HCT116 (cell line): Measurements from ENCODE around the gene ACACB. TPM values are rescaled to one million over a fixed set of nuclear protein-coding genes. Genes with fewer than 3 reads are reported as not detected.

ENCODE experiments used
- ATAC-seq: fragments of 200-7000 bp; cut with Tn5 transposase; 2 replicates; pipeline ENCODE4 v1.9.1; 2020; ENCODE audit warnings: mild to moderate bottlenecking, moderate library complexity
- BruUV-seq: library from RNA; stranded (reverse); fragments of 400-500 nt; replicated peaks from 2 replicates; lab custom pipeline; 2021; lab: Mats Ljungman, UMichigan
- CTCF ChIA-PET: fragments of 300-600 bp; sonication (Branson Sonifier 250); formaldehyde crosslinking; loops from one replicate; lab custom pipeline; 2021; ENCODE audit warnings: antibody characterized with exemption; lab: Charles Lee
- POLR2A ChIA-PET: fragments of 300-600, 350-600 bp; sonication (Branson Sonifier 250); formaldehyde crosslinking; loops from one replicate; lab custom pipeline; 2021; ENCODE audit warnings: antibody characterized with exemption; lab: Charles Lee
- RAD21 ChIA-PET, 2 experiments: fragments of 300-600 bp; sonication (Branson Sonifier 250); formaldehyde crosslinking; loops; one replicate each; lab custom pipeline; 2023; ENCODE audit warnings: low total read pairs in 2 of 2; ENCODE audit not compliant: uncharacterized antibody in 2 of 2, unreplicated experiment in 2 of 2, low non-redundant PET in 1 of 2; lab: Charles Lee
- DNase-seq: peaks from one replicate; pipeline ENCODE4 v3.0.0-alpha.2; 2010; ENCODE audit warnings: low read depth, low spot score
- H2AFZ ChIP-seq: fragments of 200-600 bp; shearing (Covaris generic), sonication (generic); 2 replicates; pipeline ENCODE4 v1.6.1; 2017; ENCODE audit warnings: low read depth, mixed run types, mixed read lengths, antibody characterized with exemption, low read length; ENCODE audit not compliant: poor library complexity, severe bottlenecking
- H3K27ac ChIP-seq: 2 replicates; pipeline ENCODE4 v1.5.1; 2012; ENCODE audit warnings: low read depth, low read length
- H3K27me3 ChIP-seq: fragments of 200-600 bp; sonication (generic); 2 replicates; pipeline ENCODE4 v1.6.1; 2016; ENCODE audit warnings: mixed run types, low read length, mixed read lengths; ENCODE audit not compliant: insufficient read depth
- H3K36me3 ChIP-seq, 2 experiments: fragments of 200-500 bp in 1 of 2; fragments of 200-600 bp in 1 of 2; sonication (Bioruptor generic) in 1 of 2; sonication (generic) in 1 of 2; 2 replicates each; pipeline versions ENCODE4 v1.5.1 to v1.6.1; 2014 to 2016; ENCODE audit warnings: low read length in 2 of 2, inconsistent platforms in 1 of 2, mixed read lengths in 1 of 2, mixed run types in 1 of 2; ENCODE audit not compliant: insufficient read depth in 2 of 2, control insufficient read depth in 1 of 2
- H3K4me1 ChIP-seq, 2 experiments: fragments of 200-600 bp in 1 of 2; sonication (generic) in 1 of 2; 2 replicates each; pipeline versions ENCODE4 v1.5.1 to v1.6.1; 2012 to 2017; ENCODE audit warnings: low read length in 2 of 2, inconsistent platforms in 1 of 2, mild to moderate bottlenecking in 1 of 2, mixed read lengths in 1 of 2, mixed run types in 1 of 2, moderate library complexity in 1 of 2; ENCODE audit not compliant: insufficient read depth in 2 of 2, control insufficient read depth in 1 of 2
- H3K4me2 ChIP-seq: fragments of 200-600 bp; sonication (generic); 2 replicates; pipeline ENCODE4 v1.6.1; 2017; ENCODE audit warnings: mixed run types, low read length, mixed read lengths
- H3K4me3 ChIP-seq, 2 experiments: fragments of 200-600 bp in 1 of 2; sonication (generic) in 1 of 2; replicated peaks in 1 of 2; 2 replicates each; pipeline ENCODE4 v1.5.1; 2011 to 2016; ENCODE audit warnings: low read length in 2 of 2, control low read depth in 1 of 2, low read depth in 1 of 2, mild to moderate bottlenecking in 1 of 2, mixed read lengths in 1 of 2, mixed run types in 1 of 2
- H3K79me2 ChIP-seq: fragments of 200-600 bp; sonication (generic); 2 replicates; pipeline ENCODE4 v1.6.1; 2017; ENCODE audit warnings: mild to moderate bottlenecking, mixed run types, low read length, moderate library complexity, mixed read lengths; ENCODE audit not compliant: insufficient read depth
- H3K9ac ChIP-seq: fragments of 200-600 bp; sonication (generic); 2 replicates; pipeline ENCODE4 v1.6.1; 2016; ENCODE audit warnings: low read length, mixed read lengths
- H3K9me2 ChIP-seq: fragments of 200-600 bp; sonication (generic), shearing (Covaris generic); 2 replicates; pipeline ENCODE4 v1.6.1; 2017; ENCODE audit warnings: mixed run types, mild to moderate bottlenecking, moderate library complexity; ENCODE audit not compliant: insufficient read depth
- H3K9me3 ChIP-seq, 2 experiments: fragments of 200-500 bp in 1 of 2; fragments of 200-600 bp in 1 of 2; sonication (Bioruptor generic) in 1 of 2; sonication (generic) in 1 of 2; 2 replicates each; pipeline ENCODE4 v1.6.1; 2014 to 2017; ENCODE audit warnings: low read length in 2 of 2, mixed read lengths in 2 of 2, inconsistent platforms in 1 of 2, low read depth in 1 of 2, mild to moderate bottlenecking in 1 of 2, mixed run types in 1 of 2, moderate library complexity in 1 of 2; ENCODE audit not compliant: control insufficient read depth in 1 of 2, insufficient read depth in 1 of 2
- H4K20me1 ChIP-seq: fragments of 200-600 bp; sonication (generic), shearing (Covaris generic); 2 replicates; pipeline ENCODE4 v1.6.1; 2017; ENCODE audit warnings: mixed run types, mild to moderate bottlenecking, moderate library complexity; ENCODE audit not compliant: insufficient read depth
- CBX3 ChIP-seq: IDR thresholded peaks from 2 replicates; pipeline ENCODE4 v1.6.1; 2012; ENCODE audit warnings: low read depth
- EGR1 ChIP-seq: IDR thresholded peaks from 2 replicates; pipeline ENCODE4 v1.6.1; 2012; ENCODE audit warnings: low read depth
- ELF1 ChIP-seq: IDR thresholded peaks from 2 replicates; pipeline ENCODE4 v1.6.1; 2012; ENCODE audit warnings: low read depth, borderline replicate concordance
- EZH2 ChIP-seq: fragments of 200-600 bp; sonication (generic); IDR thresholded peaks from 2 replicates; pipeline ENCODE4 v1.6.1; 2017; ENCODE audit warnings: antibody characterized with exemption, mixed run types
- FOSL1 ChIP-seq: IDR thresholded peaks from 2 replicates; pipeline ENCODE4 v1.6.1; 2012; ENCODE audit warnings: low read depth
- JUND ChIP-seq: IDR thresholded peaks from 2 replicates; pipeline ENCODE4 v1.6.1; 2012
- POLR2A ChIP-seq: IDR thresholded peaks from 2 replicates; pipeline ENCODE4 v1.7.0; 2011; ENCODE audit warnings: borderline replicate concordance; ENCODE audit not compliant: insufficient read depth, insufficient read length; ENCODE audit errors: extremely low read depth
- POLR2AphosphoS5 ChIP-seq: IDR thresholded peaks from 2 replicates; pipeline ENCODE4 v1.6.1; 2011; ENCODE audit warnings: mild to moderate bottlenecking, low read depth, low read length, moderate library complexity
- RAD21 ChIP-seq: IDR thresholded peaks from 2 replicates; pipeline ENCODE4 v1.6.1; 2012; ENCODE audit warnings: low read depth, mild to moderate bottlenecking
- SIN3A ChIP-seq: IDR thresholded peaks from 2 replicates; pipeline ENCODE4 v1.6.1; 2012; ENCODE audit warnings: low read depth
- SRF ChIP-seq: IDR thresholded peaks from 2 replicates; pipeline ENCODE4 v1.6.1; 2012; ENCODE audit warnings: low read depth
- TCF7L2 ChIP-seq: IDR thresholded peaks from 2 replicates; pipeline ENCODE4 v1.7.0; 2011; ENCODE audit warnings: borderline replicate concordance, inconsistent platforms; ENCODE audit not compliant: insufficient read depth, insufficient read length; ENCODE audit errors: extremely low read depth
- YY1 ChIP-seq: IDR thresholded peaks from 2 replicates; pipeline ENCODE4 v1.6.1; 2011; ENCODE audit warnings: low read length, low read depth, moderate library complexity, mild to moderate bottlenecking; ENCODE audit not compliant: insufficient replicate concordance; ENCODE audit errors: extremely low read depth
- ZNF274 ChIP-seq: fragments of 200-500 bp; sonication (Bioruptor generic); IDR thresholded peaks from 2 replicates; pipeline ENCODE4 v1.6.1; 2014; ENCODE audit warnings: mild to moderate bottlenecking, low read depth, low read length, inconsistent platforms
- intact Hi-C: fragments of 100-400 bp; cut with micrococcal nuclease; formaldehyde crosslinking; loops from 2 replicates; pipeline ENCODE4 v1.10.0; 2022
- total RNA-seq: library from RNA; stranded (reverse); gene quantifications from one replicate; pipeline ENCODE4 v1.2.1, GENCODE V29; 2021; ENCODE audit not compliant: unreplicated experiment
- TF ChIP-seq, protein P1 (sequence below): IDR thresholded peaks from 2 replicates; pipeline ENCODE4 v1.6.1; 2012
- TF ChIP-seq, protein P2 (sequence below): IDR thresholded peaks from 2 replicates; pipeline ENCODE4 v1.6.1; 2012
- TF ChIP-seq, protein P3 (sequence below): IDR thresholded peaks from 2 replicates; pipeline ENCODE4 v1.6.1; 2011; ENCODE audit warnings: mild to moderate bottlenecking, low read length, moderate library complexity; ENCODE audit not compliant: insufficient replicate concordance; ENCODE audit errors: extremely low read depth

The ACACB gene
- total RNA-seq, 1 experiment from 2014 or later, result 11.1 TPM

DNA sequence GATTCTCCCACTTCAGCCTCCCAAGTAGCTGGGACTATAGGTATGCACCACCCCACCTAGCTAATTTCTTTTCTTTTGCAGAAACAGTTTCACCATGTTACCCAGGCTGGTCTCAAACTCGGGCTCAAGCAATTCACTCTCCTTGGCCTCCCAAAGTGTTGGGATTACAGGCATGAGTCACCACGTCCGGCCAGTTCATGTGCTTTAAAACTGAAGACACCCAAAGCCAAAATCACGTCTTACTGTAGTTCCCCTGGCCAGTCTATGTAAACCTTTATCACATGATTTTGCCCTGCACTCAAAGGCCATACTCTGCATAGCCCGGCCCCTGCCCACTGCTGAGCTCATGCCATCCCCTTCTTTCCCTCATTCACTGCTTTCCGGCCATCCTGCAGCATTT lies 27.6 kb upstream of the ACACB start:
- Histone ChIP-seq H3K9me3 (no peaks in the 10 kb centered on the region), H2AFZ (no peak overlapping the region), H3K79me2 (peaks cover 30% of the 10 kb centered on the region), H3K27ac (no peak overlapping the region), H3K4me1 (peaks cover 11 to 22% of the 10 kb centered on the region in 2 experiments; a peak in 3 of 4 replicates), H3K9ac (no peak overlapping the region), H3K4me3 (no peak overlapping the region), H4K20me1 (no peaks in the 10 kb centered on the region), H3K9me2 (no peaks in the 10 kb centered on the region), H3K4me2 (no peak overlapping the region), H3K36me3 (peaks cover 23 to 24% of the 10 kb centered on the region in 2 experiments; a peak in 3 of 4 replicates), H3K27me3 (no peaks in the 10 kb centered on the region)
- no peak for DNase-seq
- BruUV-seq, result no TSS peak
- intact Hi-C loops, result no loop called here
- ChIA-PET POLR2A (no interaction called here), CTCF (no interaction called here), RAD21 (no interaction called here)
- ATAC-seq, result no peak
- TF ChIP-seq JUND (no peak), ELF1 (no peak)
- TF ChIP-seq, protein P1, sequence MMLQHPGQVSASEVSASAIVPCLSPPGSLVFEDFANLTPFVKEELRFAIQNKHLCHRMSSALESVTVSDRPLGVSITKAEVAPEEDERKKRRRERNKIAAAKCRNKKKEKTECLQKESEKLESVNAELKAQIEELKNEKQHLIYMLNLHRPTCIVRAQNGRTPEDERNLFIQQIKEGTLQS, result no peak

DNA sequence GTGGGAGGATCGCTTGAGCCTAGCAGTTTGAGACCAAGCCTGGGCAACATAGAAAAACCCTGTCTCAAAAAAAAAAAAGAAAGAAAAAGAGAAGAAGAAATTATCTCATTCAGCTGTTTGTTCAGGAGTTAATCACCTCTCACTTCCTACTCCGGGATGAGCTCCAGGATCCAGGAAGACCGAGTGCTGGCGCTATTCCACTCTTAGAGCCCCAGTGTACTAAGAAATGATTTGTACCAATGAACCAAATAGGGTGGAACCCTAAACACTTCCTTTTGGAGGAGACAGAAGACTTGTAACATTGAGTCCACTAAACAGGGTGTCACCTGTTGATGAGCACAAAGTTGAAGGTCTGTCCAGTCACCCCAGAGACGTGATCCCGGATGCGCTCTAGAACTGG lies 26.7 kb upstream of the ACACB start:
- intact Hi-C loops, result loop anchor here (10.0 kb wide), 3 partner anchors 135 to 285 kb away; no protein-coding TSS in a partner anchor
- Histone ChIP-seq H3K9me2 (no peaks in the 10 kb centered on the region), H3K4me3 (no peak overlapping the region), H2AFZ (no peak overlapping the region), H3K36me3 (peaks cover 23 to 24% of the 10 kb centered on the region in 2 experiments; a peak in 3 of 4 replicates), H3K4me2 (no peak overlapping the region), H3K9me3 (no peaks in the 10 kb centered on the region), H4K20me1 (no peaks in the 10 kb centered on the region), H3K4me1 (peaks cover 11 to 23% of the 10 kb centered on the region in 2 experiments; a peak in 3 of 4 replicates), H3K79me2 (peaks cover 30% of the 10 kb centered on the region), H3K9ac (no peak overlapping the region), H3K27me3 (no peaks in the 10 kb centered on the region), H3K27ac (no peak overlapping the region)
- DNase-seq (no peak), ATAC-seq (no peak)
- no TSS peak for BruUV-seq
- RAD21 ChIA-PET, result no interaction called here
- POLR2A ChIA-PET, result no interaction called here
- no peak for TF ChIP-seq RAD21
- no peak for TF ChIP-seq POLR2A
- TF ChIP-seq EZH2, result no peak
- TF ChIP-seq ELF1, result no peak
- no peak for TF ChIP-seq JUND
- TF ChIP-seq EGR1, result no peak
- TF ChIP-seq TCF7L2, result no peak
- no peak for TF ChIP-seq YY1
- TF ChIP-seq, protein P1, result no peak
- TF ChIP-seq CBX3, result no peak
- TF ChIP-seq SIN3A, result no peak
- TF ChIP-seq FOSL1, result no peak
- no peak for TF ChIP-seq SRF
- TF ChIP-seq, protein P2, sequence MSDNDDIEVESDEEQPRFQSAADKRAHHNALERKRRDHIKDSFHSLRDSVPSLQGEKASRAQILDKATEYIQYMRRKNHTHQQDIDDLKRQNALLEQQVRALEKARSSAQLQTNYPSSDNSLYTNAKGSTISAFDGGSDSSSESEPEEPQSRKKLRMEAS, result no peak
- no peak for TF ChIP-seq POLR2AphosphoS5
- TF ChIP-seq ZNF274, result no peak
- TF ChIP-seq, protein P3, sequence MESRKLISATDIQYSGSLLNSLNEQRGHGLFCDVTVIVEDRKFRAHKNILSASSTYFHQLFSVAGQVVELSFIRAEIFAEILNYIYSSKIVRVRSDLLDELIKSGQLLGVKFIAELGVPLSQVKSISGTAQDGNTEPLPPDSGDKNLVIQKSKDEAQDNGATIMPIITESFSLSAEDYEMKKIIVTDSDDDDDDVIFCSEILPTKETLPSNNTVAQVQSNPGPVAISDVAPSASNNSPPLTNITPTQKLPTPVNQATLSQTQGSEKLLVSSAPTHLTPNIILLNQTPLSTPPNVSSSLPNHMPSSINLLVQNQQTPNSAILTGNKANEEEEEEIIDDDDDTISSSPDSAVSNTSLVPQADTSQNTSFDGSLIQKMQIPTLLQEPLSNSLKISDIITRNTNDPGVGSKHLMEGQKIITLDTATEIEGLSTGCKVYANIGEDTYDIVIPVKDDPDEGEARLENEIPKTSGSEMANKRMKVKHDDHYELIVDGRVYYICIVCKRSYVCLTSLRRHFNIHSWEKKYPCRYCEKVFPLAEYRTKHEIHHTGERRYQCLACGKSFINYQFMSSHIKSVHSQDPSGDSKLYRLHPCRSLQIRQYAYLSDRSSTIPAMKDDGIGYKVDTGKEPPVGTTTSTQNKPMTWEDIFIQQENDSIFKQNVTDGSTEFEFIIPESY, result no peak
- CTCF ChIA-PET, result no interaction called here
